Stimulated activated CD4-positive, alpha-beta T cell treated with anti-CD3 and anti-CD28 coated beads, Interleukin-4, amount 100 ng/mL, for 1 hour (primary cell): ENCODE data around the gene LLGL1.
A peak's percentile ranks its signal among the peaks of the same experiment; 100 is the strongest.

Experiments used
- DNase-seq: peaks from one replicate; pipeline ENCODE4 v3.0.0-alpha.2; 2020

The LLGL1 gene

DNA sequence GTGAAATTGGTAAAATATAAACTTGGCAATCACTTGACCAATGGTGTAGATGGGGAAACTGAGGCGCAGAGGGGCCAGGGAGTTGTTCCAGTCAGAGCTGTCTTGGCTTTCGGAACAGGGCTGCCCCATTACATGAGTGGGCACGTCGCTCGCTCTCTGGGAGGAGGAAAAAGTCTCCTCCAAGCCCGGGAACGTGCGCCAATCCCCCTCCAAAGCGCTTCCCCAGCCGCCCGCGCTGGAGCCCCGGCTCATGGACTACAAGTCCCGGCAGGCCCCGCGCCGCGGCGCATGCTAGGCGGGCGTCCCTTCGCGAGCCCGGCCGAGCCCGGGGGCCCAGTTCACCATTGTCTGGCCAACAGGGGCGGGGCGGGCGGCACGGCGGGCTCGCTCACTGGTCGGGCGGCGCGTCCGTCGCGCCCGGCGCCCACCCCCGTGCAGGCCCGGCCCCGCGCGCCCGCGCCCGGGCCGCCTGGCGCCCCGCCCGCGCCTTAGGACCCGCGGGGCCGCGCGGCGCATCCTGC lies at the start of gene LLGL1:
Gene LLGL1, plus strand, starts transcription at position 515 of the 521 bp plus-strand sequence. CDS start 48 bp downstream, outside the sequence.
- peak; percentile 95 for DNase-seq

DNA sequence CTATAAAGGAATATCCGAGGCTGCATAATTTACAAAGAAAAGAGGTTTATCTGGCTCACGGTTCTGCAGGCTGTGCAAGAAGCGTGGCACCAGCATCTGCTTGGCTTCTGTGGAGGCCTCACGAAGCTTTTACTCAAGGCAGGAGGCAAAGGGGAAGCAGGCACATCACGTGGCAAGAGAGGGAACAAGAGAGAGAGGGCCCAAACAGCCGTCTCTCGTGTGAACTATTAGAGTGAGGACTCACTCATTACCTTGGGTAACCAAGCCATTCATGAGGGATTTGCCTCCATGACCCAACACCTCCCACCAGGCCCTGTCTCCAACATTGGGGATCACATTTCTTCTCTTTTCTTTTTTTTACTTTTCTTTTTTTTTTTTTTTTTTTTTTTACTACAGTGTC lies 49.3 kb upstream of the LLGL1 start:
- no peak for DNase-seq

DNA sequence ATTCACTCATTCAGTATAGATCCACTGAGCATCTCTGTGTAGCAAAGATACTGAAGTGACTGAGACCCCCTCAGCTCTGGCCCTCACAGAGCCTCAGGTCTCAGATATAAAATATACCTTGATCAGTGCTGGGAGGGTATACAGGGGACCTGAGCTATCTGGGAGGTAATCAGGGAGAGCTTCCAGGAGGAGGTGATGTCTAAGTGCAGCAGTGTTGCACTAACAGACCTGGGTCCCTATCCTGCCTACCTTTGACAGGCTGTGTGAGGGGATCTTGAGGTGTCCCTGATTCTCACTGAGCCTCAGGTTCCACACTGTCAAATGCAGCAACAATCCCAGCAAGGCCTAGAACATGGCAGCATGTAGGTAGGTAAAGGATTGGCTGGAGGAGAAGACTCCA lies 48.3 kb upstream of the LLGL1 start:
- no peak for DNase-seq

DNA sequence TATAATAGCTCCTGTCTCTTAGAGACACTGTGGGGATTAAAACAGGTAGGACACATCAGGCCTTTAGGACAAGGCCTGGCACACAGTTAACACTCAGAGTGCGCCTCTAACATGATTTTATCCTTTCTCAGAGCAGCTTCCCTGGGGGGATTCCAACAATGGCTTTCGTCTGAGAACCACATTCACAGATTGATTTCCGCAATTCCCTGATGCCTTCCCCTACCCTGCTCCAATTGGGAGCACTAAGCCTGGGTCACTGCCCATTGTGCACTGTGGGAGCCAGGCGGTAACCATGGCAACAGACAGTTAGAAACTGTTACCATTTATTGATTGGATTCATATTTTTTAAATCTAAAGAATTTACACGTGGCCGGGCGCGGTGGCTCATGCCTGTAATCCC lies 47.7 kb upstream of the LLGL1 start:
- DNase-seq: no peak

DNA sequence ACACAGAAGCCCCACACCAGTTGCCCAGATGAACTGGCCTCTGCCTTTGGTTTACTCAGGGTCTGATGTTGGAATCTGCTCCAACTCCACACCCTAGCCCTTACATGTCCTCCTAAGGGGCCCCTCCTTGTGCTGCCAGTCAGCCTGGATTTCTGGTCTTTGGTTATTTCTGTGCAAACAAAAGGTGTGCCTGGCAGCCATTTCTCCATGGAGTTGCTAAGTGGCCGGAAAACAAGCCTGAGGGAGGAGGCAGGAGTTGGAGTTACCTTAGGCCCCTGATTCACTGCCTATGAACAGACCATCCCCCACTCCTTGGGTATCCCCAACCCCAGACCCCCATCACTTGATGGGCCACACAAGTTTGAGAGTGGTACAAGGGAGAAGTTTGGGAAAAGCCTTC lies 46.2 kb upstream of the LLGL1 start:
- no peak for DNase-seq

DNA sequence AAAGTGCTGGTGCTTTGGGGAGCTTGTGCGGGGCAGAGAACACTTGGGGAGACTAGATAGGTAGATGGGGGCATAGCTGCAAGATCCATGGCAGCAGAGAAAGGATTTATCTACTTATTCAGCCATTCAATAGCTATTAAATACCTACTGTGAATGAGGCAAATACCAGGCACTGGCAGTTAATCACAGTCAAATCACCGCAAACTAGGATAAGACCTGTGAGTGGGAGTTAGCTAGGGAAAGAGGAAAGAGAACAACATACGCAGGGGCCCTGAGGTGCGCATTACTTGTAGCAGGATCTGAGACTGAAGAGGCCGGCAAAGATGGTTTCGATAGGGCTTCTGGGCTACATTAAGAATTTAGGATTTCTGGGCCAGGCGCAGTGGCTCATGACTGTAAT lies 45.6 kb upstream of the LLGL1 start:
- DNase-seq: no peak

DNA sequence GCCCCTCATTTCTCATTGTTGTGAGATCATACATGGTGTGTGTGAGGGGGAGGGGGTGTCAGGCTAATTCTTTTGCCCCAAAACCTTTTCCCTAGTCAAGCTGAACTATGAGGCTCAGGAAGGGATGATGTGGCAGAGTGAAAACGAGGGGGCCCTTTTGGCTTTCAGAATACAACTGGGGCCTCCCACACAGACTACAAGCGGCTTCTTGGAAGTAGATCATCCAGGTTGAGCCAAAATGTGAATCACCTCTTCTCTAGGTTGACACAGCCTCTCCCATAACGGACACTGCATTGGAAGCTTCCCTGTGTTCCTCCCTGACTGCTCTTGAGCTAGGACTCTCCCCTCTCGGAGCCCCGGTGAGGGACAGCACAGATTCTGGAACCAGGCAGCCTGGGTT lies 44.1 kb upstream of the LLGL1 start:
- DNase-seq: peak; percentile 40

DNA sequence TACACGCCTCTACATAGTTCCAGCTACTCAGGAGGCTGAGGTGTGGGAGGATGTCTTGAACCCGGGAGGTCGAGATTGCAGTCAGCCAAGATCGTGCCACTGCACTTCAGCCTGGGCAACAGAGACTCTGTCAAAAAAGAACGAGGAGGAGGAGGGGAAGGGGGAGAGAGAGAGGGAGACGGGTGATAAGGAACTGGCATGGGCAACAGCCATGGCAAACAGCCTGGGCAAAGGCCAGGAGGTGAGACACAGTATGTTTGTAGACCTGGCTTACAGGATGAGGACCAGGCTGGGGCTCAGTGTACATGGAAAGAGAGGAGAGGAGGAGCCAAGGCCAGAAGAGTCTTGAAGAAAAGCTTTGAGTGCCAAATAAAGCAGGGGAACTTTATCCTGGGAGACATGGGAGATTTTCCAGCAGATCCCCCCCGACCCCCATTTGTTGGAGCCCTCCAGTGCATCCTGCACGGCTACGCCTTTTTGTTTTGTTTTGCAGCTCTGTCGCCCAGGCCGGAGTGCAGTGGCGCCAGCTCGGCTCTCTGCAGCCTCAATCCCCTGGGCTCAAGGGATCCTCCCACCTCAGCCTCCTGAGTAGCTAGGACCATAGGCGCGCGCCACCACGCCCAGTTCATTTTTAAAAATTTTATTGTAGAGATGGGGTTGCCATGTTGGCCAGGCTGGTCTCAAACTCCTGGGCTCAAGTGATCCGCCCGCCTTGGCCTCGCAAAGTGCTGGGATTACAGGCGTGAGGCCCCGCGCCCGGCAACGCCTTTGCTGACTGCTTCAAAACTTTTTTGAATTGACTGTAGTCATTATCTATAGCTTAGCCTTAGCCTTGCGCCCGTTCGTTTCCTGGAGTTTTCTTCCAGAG lies 43.1 kb upstream of the LLGL1 start:
- DNase-seq: no peak

DNA sequence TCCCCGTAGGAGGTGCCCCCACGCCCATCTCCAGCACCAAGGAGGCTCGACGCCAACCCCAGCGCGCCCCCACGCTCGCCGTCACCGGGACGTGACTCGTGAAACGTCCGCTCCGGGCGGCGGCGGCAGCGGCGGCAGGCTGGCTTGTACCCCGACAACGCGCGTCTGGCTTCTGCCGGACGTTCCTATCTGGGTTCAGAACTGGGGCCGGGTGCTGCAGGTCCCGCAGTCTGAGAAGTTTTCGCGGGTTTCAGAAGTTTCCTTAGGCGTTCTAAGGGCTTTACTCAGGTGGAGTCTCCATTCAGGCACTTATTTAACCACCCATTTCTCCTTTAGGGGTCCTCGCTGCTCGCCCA lies 42.5 kb upstream of the LLGL1 start:
- DNase-seq: peak; percentile 84

DNA sequence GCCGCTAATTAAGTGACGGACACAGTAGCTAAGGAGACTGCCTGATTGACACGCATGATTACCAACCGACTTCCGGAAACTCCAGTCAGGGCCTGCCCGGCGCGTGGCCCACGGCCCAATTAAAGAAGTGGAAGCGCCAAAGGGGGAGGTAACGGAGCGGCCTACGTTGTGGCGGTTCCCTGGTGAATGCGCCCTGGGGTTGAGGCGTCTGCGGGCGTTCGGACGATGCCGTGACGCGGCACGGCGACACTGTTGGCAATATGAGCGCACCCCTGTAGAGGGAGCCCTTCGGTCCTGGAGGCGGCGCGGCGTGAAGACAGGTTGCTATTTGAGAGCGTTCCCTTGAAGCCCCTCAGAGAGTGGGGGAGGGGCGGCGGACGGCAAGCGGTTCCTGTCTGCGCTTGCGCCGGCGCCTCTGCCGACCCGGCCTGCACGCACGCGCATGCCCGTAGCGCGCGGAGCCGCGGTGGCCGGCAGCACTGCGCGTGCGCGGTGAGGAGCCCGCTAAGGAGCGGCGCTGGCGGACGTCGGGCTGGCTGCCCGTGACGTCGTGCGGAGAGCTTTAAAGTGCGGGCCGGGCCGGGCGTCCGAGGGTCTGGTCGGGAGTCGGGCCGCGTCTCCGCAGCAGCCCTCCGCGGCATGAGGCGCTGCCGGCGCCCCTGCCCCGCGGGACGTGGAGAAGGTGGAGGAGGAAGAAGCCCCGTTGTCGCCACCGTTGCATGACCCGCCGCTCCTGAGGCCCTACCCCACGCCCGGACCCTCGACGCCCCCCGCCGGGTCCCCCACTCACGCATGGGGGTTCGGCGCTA lies 41.9 kb upstream of the LLGL1 start, which contains the start of gene ALKBH5:
Gene ALKBH5, plus strand, starts transcription at position 495 of the 809 bp plus-strand sequence. CDS start 416 bp downstream, outside the sequence.
- peak; percentile 97 for DNase-seq

DNA sequence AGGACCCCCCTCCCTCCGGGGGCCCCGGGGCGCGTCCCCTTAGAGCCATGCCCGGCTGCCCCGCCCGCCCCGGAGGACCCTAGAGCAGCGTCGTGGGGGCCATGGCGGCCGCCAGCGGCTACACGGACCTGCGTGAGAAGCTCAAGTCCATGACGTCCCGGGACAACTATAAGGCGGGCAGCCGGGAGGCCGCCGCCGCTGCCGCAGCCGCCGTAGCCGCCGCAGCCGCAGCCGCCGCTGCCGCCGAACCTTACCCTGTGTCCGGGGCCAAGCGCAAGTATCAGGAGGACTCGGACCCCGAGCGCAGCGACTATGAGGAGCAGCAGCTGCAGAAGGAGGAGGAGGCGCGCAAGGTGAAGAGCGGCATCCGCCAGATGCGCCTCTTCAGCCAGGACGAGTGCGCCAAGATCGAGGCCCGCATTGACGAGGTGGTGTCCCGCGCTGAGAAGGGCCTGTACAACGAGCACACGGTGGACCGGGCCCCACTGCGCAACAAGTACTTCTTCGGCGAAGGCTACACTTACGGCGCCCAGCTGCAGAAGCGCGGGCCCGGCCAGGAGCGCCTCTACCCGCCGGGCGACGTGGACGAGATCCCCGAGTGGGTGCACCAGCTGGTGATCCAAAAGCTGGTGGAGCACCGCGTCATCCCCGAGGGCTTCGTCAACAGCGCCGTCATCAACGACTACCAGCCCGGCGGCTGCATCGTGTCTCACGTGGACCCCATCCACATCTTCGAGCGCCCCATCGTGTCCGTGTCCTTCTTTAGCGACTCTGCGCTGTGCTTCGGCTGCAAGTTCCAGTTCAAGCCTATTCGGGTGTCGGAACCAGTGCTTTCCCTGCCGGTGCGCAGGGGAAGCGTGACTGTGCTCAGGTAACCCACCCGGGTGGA lies 41.0 kb upstream of the LLGL1 start:
- DNase-seq: peak; percentile 73

DNA sequence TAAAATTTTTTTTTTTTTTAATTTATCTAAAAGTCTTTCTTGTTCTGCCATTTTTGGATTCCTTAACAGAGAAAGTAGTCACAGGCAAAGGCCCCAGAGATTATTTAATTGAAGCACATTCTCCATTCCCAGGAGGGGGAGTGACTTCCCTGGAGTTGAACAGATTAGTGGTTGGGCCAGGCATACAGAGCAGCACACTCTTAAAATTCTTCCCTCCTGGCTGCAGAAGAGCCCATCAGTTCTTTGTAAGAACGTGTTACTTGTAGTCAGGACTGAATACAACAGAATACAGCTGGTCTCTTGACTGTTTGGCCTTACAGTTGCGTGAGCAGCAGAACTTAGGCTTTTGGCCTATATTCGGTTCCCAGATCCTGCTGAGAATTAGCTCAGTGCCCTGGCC lies 40.0 kb upstream of the LLGL1 start:
- DNase-seq: no peak

DNA sequence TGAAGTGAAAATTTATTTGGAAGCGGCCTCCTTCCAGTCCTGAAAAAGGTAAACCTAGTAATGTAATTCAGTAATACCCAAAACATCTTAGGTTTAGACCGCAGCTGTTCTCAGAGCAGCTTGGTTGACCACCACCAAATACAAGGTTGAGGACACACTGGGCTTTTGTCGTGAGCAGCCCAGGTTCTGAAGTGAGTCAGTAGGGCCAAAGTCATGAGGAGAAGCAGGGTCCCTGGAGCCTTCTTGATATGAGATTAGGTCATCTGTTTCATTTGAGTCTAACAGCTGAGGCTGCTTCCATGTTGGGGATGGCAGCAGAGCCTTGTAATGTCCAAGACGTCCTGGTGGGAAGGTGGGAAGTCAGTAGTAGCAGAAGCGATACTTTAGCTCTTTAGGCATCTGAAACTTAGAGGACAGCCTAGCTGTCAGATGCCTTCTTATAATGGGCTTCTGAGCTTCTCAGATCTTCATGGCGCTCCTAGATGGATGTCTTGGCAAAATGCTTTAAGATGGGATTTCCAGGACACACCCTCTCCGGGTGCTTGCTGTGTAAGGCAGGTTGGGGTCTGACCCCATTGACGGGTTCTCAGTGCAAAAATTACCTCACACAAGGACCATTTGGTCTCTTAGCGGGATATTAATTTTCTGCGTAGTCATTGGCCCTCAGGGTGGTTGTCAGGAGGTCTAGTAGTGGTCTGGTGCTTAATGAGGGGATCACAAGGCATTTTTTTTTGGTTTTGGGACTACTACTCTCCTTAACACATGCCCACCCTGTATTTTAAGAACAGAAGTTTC lies 39.4 kb upstream of the LLGL1 start:
- no peak for DNase-seq

DNA sequence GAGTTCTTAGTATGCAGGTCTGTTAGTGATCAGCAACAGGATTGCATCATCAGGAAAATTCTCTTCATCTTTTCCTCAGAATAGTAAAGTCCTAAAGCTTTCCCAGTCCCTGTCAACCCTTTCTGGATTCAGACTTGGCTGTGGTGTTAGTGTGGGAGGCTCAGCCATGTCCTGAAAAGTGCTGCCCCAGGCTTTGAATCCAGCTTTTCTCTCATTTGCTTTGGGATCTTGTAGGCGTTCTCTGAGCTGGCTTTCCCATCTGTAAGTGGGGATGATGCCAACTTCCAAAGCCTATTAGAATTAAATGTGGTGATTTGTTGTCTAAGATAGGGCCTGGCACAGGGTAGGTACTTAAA lies 38.8 kb upstream of the LLGL1 start:
- DNase-seq: no peak

DNA sequence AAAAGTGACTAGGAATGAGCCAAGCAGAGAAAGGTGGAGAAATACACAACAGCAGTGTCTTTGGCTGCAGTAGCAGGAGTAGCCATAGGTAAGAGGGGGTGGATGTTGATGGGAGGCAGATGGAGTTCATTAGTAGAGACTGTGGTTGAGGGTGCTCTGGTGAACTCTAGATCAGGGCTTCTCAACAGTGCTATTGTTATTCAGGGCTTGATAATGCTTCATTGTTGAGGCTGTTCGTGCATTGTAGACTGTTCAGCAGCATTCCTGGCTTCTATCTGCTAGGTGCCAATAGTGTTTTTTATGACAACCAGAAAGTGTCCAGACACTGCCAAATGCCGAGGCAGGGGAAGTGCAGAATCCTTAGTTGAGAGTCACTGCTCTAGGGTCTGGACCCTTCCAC lies 38.2 kb upstream of the LLGL1 start:
- DNase-seq: no peak

DNA sequence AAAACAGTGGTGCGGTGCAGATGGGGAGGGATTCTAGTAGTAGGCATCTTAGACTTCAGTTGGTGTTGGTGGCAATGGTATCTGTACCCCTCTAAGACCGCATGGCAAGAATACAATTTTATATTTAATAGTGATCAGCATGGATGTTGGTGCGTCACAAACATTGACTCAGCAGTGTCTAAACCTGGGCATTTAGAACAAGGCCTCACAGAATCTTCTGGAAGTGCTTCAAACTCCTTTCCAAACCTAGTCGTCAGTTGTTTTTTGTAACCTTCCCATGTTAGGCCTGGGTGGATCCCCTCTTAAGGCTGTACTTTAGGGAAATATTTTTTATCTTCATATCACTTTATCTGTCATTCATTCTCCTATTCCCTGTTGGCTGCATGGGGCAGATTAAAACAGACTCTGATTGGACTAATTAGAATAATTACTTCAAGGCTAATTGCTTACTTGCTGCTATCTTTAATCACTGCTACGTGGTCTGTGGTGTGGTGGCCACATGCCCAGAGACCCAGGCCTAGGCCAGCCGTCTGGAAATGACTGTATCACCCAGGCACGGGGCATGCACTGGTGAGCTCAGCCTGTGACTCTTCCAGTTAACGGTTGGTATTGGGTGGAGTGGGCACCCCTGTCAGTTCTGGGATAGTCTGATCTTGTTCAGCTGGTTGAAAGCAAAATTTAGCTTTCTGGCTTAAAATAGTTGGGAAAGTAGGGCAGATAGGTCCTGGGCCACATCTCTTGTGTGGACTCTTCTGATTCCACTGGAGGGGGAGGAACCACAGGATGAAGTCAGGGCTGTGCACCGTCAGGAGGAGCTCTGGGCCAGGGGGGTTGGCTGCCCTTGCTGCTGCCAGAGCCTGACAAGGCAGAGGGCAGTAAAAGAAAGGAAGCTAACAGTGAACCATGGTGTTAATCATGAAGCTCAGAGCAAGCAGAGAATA lies 37.3 kb upstream of the LLGL1 start:
- no peak for DNase-seq

DNA sequence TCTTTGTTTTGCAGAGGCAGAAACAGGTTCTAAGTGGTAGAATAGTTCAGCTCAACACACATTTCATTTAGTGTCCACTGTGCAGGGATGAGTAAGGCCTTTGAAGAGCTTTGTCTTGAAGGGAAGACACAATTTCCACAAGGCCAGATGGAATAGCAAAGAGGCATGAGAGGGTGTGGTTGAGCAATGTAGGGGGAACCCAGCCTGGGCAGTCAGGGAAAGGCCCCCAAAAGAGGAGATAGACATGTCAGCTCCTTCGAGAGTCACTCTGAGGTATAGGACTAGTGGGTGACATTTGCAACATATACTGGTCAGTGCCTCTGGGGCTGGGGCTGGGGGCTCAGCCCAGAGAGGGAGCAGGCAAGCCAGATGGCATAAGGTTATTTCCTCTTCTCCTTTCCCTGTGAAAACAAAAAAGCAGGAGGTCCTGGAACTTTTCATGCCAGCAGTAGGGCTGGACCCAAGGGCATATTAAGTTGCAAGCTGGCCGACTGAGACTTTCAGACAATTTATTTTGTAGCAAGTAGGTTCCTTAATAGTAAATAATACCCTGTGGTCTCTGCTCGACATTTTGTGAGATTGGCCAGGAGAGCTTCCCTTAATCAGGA lies 34.7 kb upstream of the LLGL1 start:
- DNase-seq: no peak

DNA sequence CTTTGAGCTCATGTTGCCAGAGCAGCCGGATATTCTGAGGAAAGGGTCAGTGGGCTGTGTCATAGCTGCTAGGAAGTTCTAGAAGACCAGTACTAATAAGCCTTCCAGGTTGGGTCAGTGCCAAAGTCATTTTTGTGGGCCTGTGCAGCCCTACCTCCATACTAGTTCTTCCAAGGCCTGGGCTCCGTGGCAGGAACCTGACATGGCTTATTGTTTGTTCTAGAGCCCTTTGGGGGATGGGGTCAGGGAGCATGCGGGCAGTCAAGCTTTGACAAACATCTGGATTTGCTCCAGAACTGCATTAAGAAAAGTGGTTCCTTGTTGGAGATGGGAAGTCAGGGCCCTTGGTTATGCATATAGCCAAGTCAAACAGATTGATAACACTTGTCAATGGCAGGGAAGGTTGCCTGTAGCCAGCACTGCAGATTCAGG lies 34.2 kb upstream of the LLGL1 start:
- DNase-seq: no peak

DNA sequence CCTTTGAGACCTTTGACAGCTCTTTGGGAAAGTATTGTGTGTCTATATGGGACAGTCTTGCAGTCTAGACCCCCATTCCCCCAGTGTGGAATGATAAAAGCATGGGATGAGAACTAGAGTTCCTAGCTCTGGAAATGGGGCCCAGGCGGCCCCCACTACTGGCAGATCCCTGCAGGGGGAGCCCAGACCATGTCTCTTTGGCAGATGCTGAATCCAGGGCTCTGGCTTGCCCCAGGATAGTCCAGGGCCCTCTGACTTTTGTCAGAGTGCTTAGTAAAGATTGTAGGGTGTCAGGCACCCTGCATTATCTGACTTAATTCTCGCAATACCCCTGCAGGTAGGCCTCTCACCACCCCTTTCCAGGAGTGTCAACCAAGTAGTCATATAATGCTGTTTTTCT lies 33.5 kb upstream of the LLGL1 start:
- no peak for DNase-seq

DNA sequence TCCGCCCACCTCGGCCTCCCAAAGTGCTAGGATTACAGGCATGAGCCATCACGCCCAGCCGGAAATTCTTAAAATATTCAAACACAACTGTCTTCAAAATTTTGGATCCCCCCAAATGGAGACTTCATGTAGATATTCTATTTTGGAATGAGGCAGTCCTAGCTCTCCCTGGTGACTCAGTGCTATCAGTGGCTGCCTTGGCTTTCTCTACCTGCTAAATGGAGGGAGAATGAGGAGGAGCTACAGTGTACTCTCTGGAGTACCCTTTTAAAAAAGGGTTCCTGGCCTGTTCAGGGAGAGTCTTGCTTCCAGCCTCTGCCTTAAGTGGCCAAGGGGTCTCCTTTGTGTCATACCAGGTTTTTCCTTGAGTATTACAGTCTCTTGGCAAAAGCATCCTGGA lies 31.0 kb upstream of the LLGL1 start:
- DNase-seq: no peak
